GM20000 (cell line): ENCODE measurements around the gene MBOAT2.

Experiments
- DNase-seq: peaks from one replicate; pipeline ENCODE4 v3.0.0; 2012; ENCODE audit warnings: low spot score
- TF ChIP-seq, protein P1 (sequence below): IDR thresholded peaks from 2 replicates; pipeline ENCODE4 v1.5.1; 2012; ENCODE audit warnings: mild to moderate bottlenecking, control low read depth; ENCODE audit errors: extremely low read depth, missing control alignments

The MBOAT2 gene

DNA sequence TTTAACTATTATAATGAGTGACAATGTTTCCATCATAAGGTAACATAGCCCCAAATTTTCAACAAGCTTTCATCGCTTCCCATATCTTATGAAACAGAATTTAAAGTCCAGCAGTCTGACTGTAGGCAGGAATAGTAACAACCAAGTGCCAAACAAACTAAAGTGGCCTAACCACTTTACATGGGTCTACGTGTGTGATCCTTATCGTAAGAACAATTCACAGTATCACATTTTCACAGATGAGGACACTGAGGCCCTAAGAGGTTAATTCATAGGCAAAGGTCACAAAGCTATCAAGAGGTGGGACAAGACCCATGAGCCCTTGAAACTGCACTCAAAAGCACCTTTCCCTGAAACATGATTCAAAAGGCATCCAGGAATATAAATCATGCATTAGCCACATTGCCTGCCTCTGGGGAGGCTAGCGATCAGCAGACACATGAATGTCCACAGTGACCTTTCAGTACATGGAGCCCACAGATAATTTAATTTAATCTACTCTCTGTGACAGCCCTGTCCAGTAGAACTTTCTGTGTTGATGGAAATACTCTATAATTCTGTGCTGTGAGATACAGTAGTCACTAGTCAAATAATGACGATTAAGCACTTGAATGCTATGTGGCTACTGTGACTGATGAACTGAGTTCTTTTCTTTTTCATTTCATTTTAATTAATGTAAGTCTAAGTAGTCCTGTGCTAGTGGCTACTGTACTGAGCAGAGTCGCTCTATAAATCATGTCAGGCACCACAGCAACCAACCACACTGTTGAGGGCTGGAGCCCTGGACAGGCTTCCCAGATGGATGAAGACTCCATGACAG, 196.4 kb downstream of the MBOAT2 start:
- DNase-seq: no peak
- TF ChIP-seq, protein P1, sequence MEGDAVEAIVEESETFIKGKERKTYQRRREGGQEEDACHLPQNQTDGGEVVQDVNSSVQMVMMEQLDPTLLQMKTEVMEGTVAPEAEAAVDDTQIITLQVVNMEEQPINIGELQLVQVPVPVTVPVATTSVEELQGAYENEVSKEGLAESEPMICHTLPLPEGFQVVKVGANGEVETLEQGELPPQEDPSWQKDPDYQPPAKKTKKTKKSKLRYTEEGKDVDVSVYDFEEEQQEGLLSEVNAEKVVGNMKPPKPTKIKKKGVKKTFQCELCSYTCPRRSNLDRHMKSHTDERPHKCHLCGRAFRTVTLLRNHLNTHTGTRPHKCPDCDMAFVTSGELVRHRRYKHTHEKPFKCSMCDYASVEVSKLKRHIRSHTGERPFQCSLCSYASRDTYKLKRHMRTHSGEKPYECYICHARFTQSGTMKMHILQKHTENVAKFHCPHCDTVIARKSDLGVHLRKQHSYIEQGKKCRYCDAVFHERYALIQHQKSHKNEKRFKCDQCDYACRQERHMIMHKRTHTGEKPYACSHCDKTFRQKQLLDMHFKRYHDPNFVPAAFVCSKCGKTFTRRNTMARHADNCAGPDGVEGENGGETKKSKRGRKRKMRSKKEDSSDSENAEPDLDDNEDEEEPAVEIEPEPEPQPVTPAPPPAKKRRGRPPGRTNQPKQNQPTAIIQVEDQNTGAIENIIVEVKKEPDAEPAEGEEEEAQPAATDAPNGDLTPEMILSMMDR: no peak

GRCh38 chr2:8805278-8806210, 197.9 kb downstream of the MBOAT2 start:
- DNase-seq: no peak
- TF ChIP-seq, protein P1: no peak

- DNase-seq: peak; percentile 67
- TF ChIP-seq, protein P1: no peak
These were observed 199.7 kb downstream of the MBOAT2 start for GRCh38 chr2:8803658-8804379.

DNA sequence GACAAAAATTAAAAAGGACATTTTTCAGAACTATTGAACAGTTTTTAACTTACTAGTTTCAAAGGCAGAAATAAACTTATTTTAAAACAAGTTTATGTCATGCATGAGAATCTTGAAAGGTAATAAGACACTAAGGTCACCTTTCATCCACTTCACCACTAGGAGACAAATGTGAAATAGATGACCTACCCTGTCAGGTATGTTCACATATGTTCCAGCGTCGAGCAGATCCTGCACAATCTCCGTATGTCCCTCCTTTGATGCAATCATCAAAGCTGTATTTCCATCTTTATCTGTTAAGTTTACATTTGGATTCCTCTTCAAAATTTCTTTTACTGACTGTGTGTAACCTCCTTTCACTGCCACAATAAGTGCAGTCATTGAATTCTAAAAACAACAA, 200.7 kb downstream of the MBOAT2 start:
- TF ChIP-seq, protein P1: no peak
- no peak for DNase-seq
